Effector CD8-positive, alpha-beta T cell (primary cell): ENCODE data around the gene LAGE3.

Experiments
- DNase-seq: peaks from one replicate; lab custom pipeline; 2025; lab: John Stamatoyannopoulos, UW
- total RNA-seq, 4 experiments: gene quantifications; one replicate each; lab custom pipeline; 2026; lab: John Stamatoyannopoulos, UW

LAGE3 gene
- total RNA-seq: 12.1 to 26.1 (median 14.3) reads per million in 4 experiments

GRCh38 chrX:154478728-154479622 is at the start of gene LAGE3:
Gene LAGE3 (minus strand): TSS chrX:154479281. CDS start chrX:154478915, 366 bp downstream.
- DNase-seq: peak; percentile 87

GRCh38 chrX:154526901-154527675 is 48.0 kb upstream of the LAGE3 start:
- DNase-seq: peak; percentile 11

- no peak for DNase-seq
Observed at GRCh38 chrX:154525606-154526490, 46.8 kb upstream of the LAGE3 start.

GRCh38 chrX:154519389-154519788 is 40.3 kb upstream of the LAGE3 start:
- DNase-seq: no peak

GRCh38 chrX:154517101-154517781 is 38.2 kb upstream of the LAGE3 start:
- DNase-seq: no peak

GRCh38 chrX:154516656-154517100 is 37.6 kb upstream of the LAGE3 start:
- DNase-seq: no peak

GRCh38 chrX:154515966-154516655 is 37.0 kb upstream of the LAGE3 start, which contains the start of gene FAM3A:
Gene FAM3A (minus strand): TSS chrX:154516232. CDS start chrX:154515772, 460 bp downstream.
- DNase-seq: peak; percentile 86

- DNase-seq: no peak
Observed at GRCh38 chrX:154515090-154515965, 36.2 kb upstream of the LAGE3 start.

- DNase-seq: no peak
Observed at GRCh38 chrX:154513716-154514115, 34.6 kb upstream of the LAGE3 start.

GRCh38 chrX:154512879-154513553 is 33.9 kb upstream of the LAGE3 start:
- DNase-seq: no peak

GRCh38 chrX:154511761-154512160 is 32.7 kb upstream of the LAGE3 start:
- no peak for DNase-seq

GRCh38 chrX:154509455-154509854 is 30.4 kb upstream of the LAGE3 start:
- DNase-seq: no peak

- DNase-seq: no peak
Observed at GRCh38 chrX:154508384-154508745, 29.3 kb upstream of the LAGE3 start.

- DNase-seq: no peak
Observed at GRCh38 chrX:154507673-154508383, 28.7 kb upstream of the LAGE3 start.

- DNase-seq: no peak
Observed at GRCh38 chrX:154506483-154507332, 27.6 kb upstream of the LAGE3 start.

- DNase-seq: no peak
Observed at GRCh38 chrX:154505734-154506133, 26.7 kb upstream of the LAGE3 start.

- DNase-seq: no peak
Observed at GRCh38 chrX:154502989-154503388, 23.9 kb upstream of the LAGE3 start.
